K562 (cell line): Measurements from ENCODE around the gene CDSN. TPM values are rescaled to one million over a fixed set of nuclear protein-coding genes. Genes with fewer than 3 reads are reported as not detected.

Experiments used
- ATAC-seq: fragments of 200-7000 bp; cut with Tn5 transposase; 3 replicates; pipeline ENCODE4 v1.9.1; 2020; ENCODE audit warnings: moderate library complexity
- BruUV-seq: library from RNA; stranded (reverse); fragments of 400-500 nt; replicated peaks from 2 replicates; lab custom pipeline; 2021; lab: Mats Ljungman, UMichigan
- CTCF ChIA-PET: fragments of 300-600 bp; formaldehyde crosslinking; extraction: SDS; loops from one replicate; lab custom pipeline; 2021; ENCODE audit warnings: low intra/inter-chr PET ratio; lab: Yijun Ruan, JAX
- POLR2A ChIA-PET: fragments of 300-600, 350-650 bp; sonication (Branson Sonifier 250); formaldehyde crosslinking; extraction: SDS; loops from one replicate; lab custom pipeline; 2021; ENCODE audit warnings: antibody characterized with exemption, inconsistent platforms; lab: Yijun Ruan, JAX
- DNase-seq, 4 experiments: peaks; one replicate each; pipeline versions ENCODE4 v3.0.0 to v3.0.0-alpha.2; 2011 to 2018; ENCODE audit warnings: low spot score in 3 of 4, mixed read lengths in 3 of 4; ENCODE audit errors: extremely low read depth in 1 of 4
- FAIRE-seq: peaks from 2 replicates; lab custom pipeline; 2011; peaks lifted over from hg19 to GRCh38; lab: Jason Lieb, UNC
- H2AFZ ChIP-seq: 2 replicates; pipeline ENCODE4 v1.6.0; 2011; ENCODE audit warnings: low read depth, low read length, control low read depth, inconsistent platforms
- H3K27ac ChIP-seq: fragments of 200-600 bp; 3 replicates; pipeline ENCODE4 v1.8.0; 2011; ENCODE audit warnings: low read depth, mild to moderate bottlenecking, control low read depth, inconsistent platforms, low read length, moderate library complexity, mixed read lengths; ENCODE audit errors: extremely low read depth
- H3K27me3 ChIP-seq, 2 experiments: fragments of 300-600 bp in 1 of 2; 2 replicates in 1 of 2; 3 replicates in 1 of 2; pipeline versions ENCODE4 v1.6.0 to v1.8.0; 2011; ENCODE audit warnings: inconsistent platforms in 2 of 2, low read length in 2 of 2, mild to moderate bottlenecking in 1 of 2, mixed read lengths in 1 of 2, moderate library complexity in 1 of 2; ENCODE audit not compliant: control insufficient read depth in 2 of 2, insufficient read depth in 2 of 2
- H3K36me3 ChIP-seq: fragments of 300-600 bp; 3 replicates; pipeline ENCODE4 v1.8.0; 2011; ENCODE audit warnings: mild to moderate bottlenecking, low read length, inconsistent platforms; ENCODE audit not compliant: control insufficient read depth, insufficient read depth
- H3K4me1 ChIP-seq, 2 experiments: fragments of 200-600 bp in 1 of 2; replicated peaks in 1 of 2; 2 replicates in 1 of 2; 3 replicates in 1 of 2; pipeline versions ENCODE4 v1.5.1 to v1.8.0; 2011; ENCODE audit warnings: inconsistent platforms in 2 of 2, low read length in 2 of 2, mild to moderate bottlenecking in 1 of 2, mixed read lengths in 1 of 2, moderate library complexity in 1 of 2; ENCODE audit not compliant: control insufficient read depth in 2 of 2, insufficient read depth in 2 of 2
- H3K4me2 ChIP-seq: 2 replicates; pipeline ENCODE4 v1.6.1; 2011; ENCODE audit warnings: low read length, control low read depth, inconsistent platforms, mixed read lengths; ENCODE audit not compliant: insufficient read depth
- H3K4me3 ChIP-seq: fragments of 200-600 bp; sonication (generic), shearing (Covaris generic); 2 replicates; pipeline ENCODE4 v1.5.1; 2016; ENCODE audit warnings: control low read depth, inconsistent platforms
- H3K79me2 ChIP-seq: fragments of 200-600 bp; 3 replicates; pipeline ENCODE4 v1.8.0; 2011; ENCODE audit warnings: low read length, inconsistent platforms; ENCODE audit not compliant: control insufficient read depth, insufficient read depth
- H3K9ac ChIP-seq, 2 experiments: 2 replicates each; pipeline versions ENCODE4 v1.6.0 to v1.6.1; 2011; ENCODE audit warnings: low read depth in 2 of 2, low read length in 2 of 2, control low read depth in 1 of 2, inconsistent platforms in 1 of 2, mild to moderate bottlenecking in 1 of 2, mixed read lengths in 1 of 2; ENCODE audit not compliant: insufficient read depth in 1 of 2
- H3K9me1 ChIP-seq: one replicate; pipeline ENCODE4 v1.6.0; 2011; ENCODE audit warnings: inconsistent platforms, mild to moderate bottlenecking, low read length, moderate library complexity; ENCODE audit not compliant: control insufficient read depth, insufficient read depth
- H3K9me3 ChIP-seq: replicated peaks from 2 replicates; pipeline ENCODE4 v1.5.1; 2011; ENCODE audit warnings: low read depth, low read length, inconsistent platforms; ENCODE audit not compliant: control insufficient read depth, insufficient read depth
- H4K20me1 ChIP-seq: replicated peaks from 2 replicates; pipeline ENCODE4 v1.6.1; 2011; ENCODE audit warnings: low read length, inconsistent platforms, mixed read lengths; ENCODE audit not compliant: control insufficient read depth, insufficient read depth
- FOS ChIP-seq: IDR thresholded peaks from 3 replicates; pipeline ENCODE4 v1.6.1; 2011; ENCODE audit not compliant: insufficient read length; ENCODE audit errors: extremely low read depth
- FOXK2 ChIP-seq, 2 experiments: fragments of 450-650 bp; IDR thresholded peaks in 1 of 2; conservative IDR thresholded peaks in 1 of 2; 2 replicates each; pipeline ENCODE4 v1.6.1; 2016; ENCODE audit warnings: low read depth in 2 of 2, mild to moderate bottlenecking in 1 of 2
- MTA3 ChIP-seq: fragments of 450-650 bp; formaldehyde crosslinking; IDR thresholded peaks from 2 replicates; pipeline ENCODE4 v1.6.1; 2017; ENCODE audit warnings: mild to moderate bottlenecking, borderline replicate concordance
- PTBP1 ChIP-seq: fragments of 200-400 bp; formaldehyde crosslinking; IDR thresholded peaks from 2 replicates; pipeline ENCODE4 v1.6.1; 2017; ENCODE audit warnings: low read depth, low read length
- TEAD1 ChIP-seq, 2 experiments: fragments of 450-650 bp in 1 of 2; sonication (generic) in 1 of 2; formaldehyde crosslinking; IDR thresholded peaks; 2 replicates each; pipeline versions ENCODE4 v1.4.0 to v1.8.0; 2020 to 2022; ENCODE audit warnings: mild to moderate bottlenecking in 2 of 2, missing genetic modification reagents in 1 of 2
- TEAD2 ChIP-seq: fragments of 450-650 bp; IDR thresholded peaks from 2 replicates; pipeline ENCODE4 v1.6.1; 2016; ENCODE audit warnings: missing genetic modification characterization, control low read depth, missing compliant biosample characterization
- ZNF431 ChIP-seq: sonication (generic); formaldehyde crosslinking; IDR thresholded peaks from 2 replicates; pipeline ENCODE4 v1.8.0; 2022; ENCODE audit warnings: mild to moderate bottlenecking, missing genetic modification reagents
- WGBS: fragments of 100-300 bp; shearing (Covaris generic); methylation state at CpG from one replicate; pipeline ENCODE4 v1.1.6; 2016; ENCODE audit warnings: low coverage, mixed read lengths; ENCODE audit not compliant: insufficient coverage; ENCODE audit errors: missing lambda C conversion rate; 5-methylcytosine and 5-hydroxymethylcytosine counted together
- in situ Hi-C: fragments of 300-500 bp; cut with MboI; formaldehyde crosslinking; loops from 4 replicates; pipeline ENCODE4 v1.15.0; 2018; ENCODE audit warnings: inconsistent platforms, mixed read lengths
- intact Hi-C: fragments of 100-400 bp; cut with micrococcal nuclease; formaldehyde crosslinking; loops from 2 replicates; pipeline ENCODE4 v1.14.2; 2022
- polyA plus RNA-seq, 8 experiments: library from polyadenylated mRNA; depleted of rRNA in 4 of 8; stranded (reverse) in 5 of 8; unstranded in 3 of 8; fragments of >200 nt; fragmentation: Nextera tagmentation in 2 of 8; fragmentation: Illumina TruSeq in 1 of 8; extraction: Ambion mirVana in 2 of 8; extraction: Trizol in 1 of 8; gene quantifications; 2 replicates each; pipeline versions ENCODE4 v1.2.1 to v1.2.3, GENCODE V29; 2011 to 2014; ENCODE audit warnings: inconsistent platforms in 1 of 8, missing spikeins in 1 of 8
- total RNA-seq, 7 experiments: library from RNA; depleted of rRNA in 6 of 7; stranded (reverse); fragments of >200 nt in 6 of 7; fragmentation: Illumina TruSeq in 2 of 7; extraction: Trizol in 2 of 7; gene quantifications; 2 replicates each; pipeline versions ENCODE4 v1.2.1 to v1.2.3, GENCODE V29; 2011 to 2021; ENCODE audit warnings: low replicate concordance in 1 of 7

Gene CDSN
- total and polyA plus RNA-seq, 9 of the 15 experiments (the other 6 are each of a cell fraction or from before 2014, with no cell fraction given) = not detected

GRCh38 chr6:31144296-31144969 lies 24.2 kb upstream of the CDSN start:
- in situ Hi-C loops (no loop called here), intact Hi-C loops (no loop called here)
- TSS peak; percentile 28 for BruUV-seq
- no peaks in the 10 kb centered on the region; the same call in 1 of the 2 replicates for H4K20me1 ChIP-seq
- H3K4me1 ChIP-seq = peaks cover 0 to 4% of the 10 kb centered on the region in 2 experiments; a peak in 3 of 5 replicates
- DNase-seq = no peak
- no peak overlapping the region for H3K27ac ChIP-seq
- H2AFZ ChIP-seq = no peak overlapping the region
- peak overlapping the region in 1 of 2 experiments; percentile 45; a peak in 1 of 4 replicates for H3K9ac ChIP-seq
- 89% methylated on average over 15 of the region's 18 CpGs for WGBS
- POLR2A ChIA-PET = interaction anchor here (0.6 to 2.6 kb wide), 6 partner anchors 11 to 236 kb away, joined by 3 to 7 read pairs (median 4); partner anchors contain the start of genes CCHCR1 and TCF19
- no peaks in the 10 kb centered on the region; a peak in 1 of 5 replicates for H3K27me3 ChIP-seq
- no peak overlapping the region for H3K4me2 ChIP-seq
- CTCF ChIA-PET = interaction anchor here (0.8 kb wide), 1 partner anchor 8 kb away, joined by 3 read pairs; no protein-coding TSS in a partner anchor
- H3K79me2 ChIP-seq = no peaks in the 10 kb centered on the region
- no peaks in the 10 kb centered on the region for H3K9me3 ChIP-seq
- no peaks in the 10 kb centered on the region for H3K9me1 ChIP-seq
- no peak for FAIRE-seq
- peaks cover 46% of the 10 kb centered on the region; the same call in 2 of the 3 replicates for H3K36me3 ChIP-seq
- TF ChIP-seq MTA3 = no peak
- no peak for TF ChIP-seq FOXK2 (conservative IDR thresholded peaks at IDR 0.05 in 1 of 2, IDR thresholded peaks at IDR 0.05 in 1 of 2; ENCODE audit: low read depth in 2 of 2)
- no peak for TF ChIP-seq FOS
- TF ChIP-seq ZNF431 (CRISPR knock-in tag) = no peak
- no peak for TF ChIP-seq PTBP1
- TF ChIP-seq TEAD1 (CRISPR knock-in tag; IDR thresholded peaks at IDR 0.05) = no peak
- no peak for TF ChIP-seq TEAD2 (tag)
- H3K4me3 ChIP-seq = no peak overlapping the region
- ATAC-seq = no peak
